ENCODE data around the gene GHR. TPM values are rescaled to one million over a fixed set of nuclear protein-coding genes. Genes with fewer than 3 reads are reported as not detected.

GHR gene
- total RNA-seq, 2 donors from 2014 or later = 0.27 to 1.2 TPM

DNA sequence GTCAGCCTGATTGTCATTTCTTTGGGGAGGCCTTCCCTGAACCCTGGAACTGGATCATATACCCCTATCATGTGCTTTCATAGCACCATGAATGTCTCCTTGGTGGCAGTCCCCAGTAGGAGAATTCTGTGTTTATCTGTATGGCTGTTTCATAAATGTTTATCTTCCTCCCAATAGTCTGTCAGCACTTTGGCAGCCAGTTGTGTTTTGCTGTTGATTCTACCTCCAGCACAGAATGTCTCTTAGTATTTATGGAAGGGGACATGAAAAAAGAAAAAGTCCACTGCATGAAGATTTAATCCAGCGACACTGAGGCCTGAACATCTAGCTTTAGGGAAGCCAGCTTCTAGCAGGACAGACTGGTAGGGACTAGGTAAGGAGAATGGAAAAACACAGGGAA is 38.3 kb downstream of the GHR start:
- Mint-ChIP-seq H3K4me3 (no peak overlapping the region), H3K27ac (no peak overlapping the region), H3K27me3 (ENCODE audit: insufficient read depth) (no peaks in the 10 kb centered on the region), H3K9me3 (no peaks in the 10 kb centered on the region), H3K36me3 (ENCODE audit: low read depth) (no peaks in the 10 kb centered on the region), H3K4me1 (peaks cover 1% of the 10 kb centered on the region)
- H3K9ac ChIP-seq (ENCODE audit: extremely low read depth, low read length, poor library complexity, severe bottlenecking) = no peak overlapping the region
- H3K4me3 ChIP-seq (ENCODE audit: low read length) = no peak overlapping the region
- H3K9me3 ChIP-seq (ENCODE audit: control insufficient read depth, low read length) = no peaks in the 10 kb centered on the region
- DNase-seq = no peak
- 94 to 100% methylated on average over 1 of the region's 1 CpG for WGBS, 2 experiments (ENCODE audit: insufficient coverage in 1 of 2, insufficient read length in 1 of 2)
- no peaks in the 10 kb centered on the region for H3K27me3 ChIP-seq (ENCODE audit: control insufficient read depth, insufficient read depth, low read length, poor library complexity, severe bottlenecking)
- no peak overlapping the region for H3K27ac ChIP-seq (ENCODE audit: low read depth, low read length)
- TF ChIP-seq, protein P1, sequence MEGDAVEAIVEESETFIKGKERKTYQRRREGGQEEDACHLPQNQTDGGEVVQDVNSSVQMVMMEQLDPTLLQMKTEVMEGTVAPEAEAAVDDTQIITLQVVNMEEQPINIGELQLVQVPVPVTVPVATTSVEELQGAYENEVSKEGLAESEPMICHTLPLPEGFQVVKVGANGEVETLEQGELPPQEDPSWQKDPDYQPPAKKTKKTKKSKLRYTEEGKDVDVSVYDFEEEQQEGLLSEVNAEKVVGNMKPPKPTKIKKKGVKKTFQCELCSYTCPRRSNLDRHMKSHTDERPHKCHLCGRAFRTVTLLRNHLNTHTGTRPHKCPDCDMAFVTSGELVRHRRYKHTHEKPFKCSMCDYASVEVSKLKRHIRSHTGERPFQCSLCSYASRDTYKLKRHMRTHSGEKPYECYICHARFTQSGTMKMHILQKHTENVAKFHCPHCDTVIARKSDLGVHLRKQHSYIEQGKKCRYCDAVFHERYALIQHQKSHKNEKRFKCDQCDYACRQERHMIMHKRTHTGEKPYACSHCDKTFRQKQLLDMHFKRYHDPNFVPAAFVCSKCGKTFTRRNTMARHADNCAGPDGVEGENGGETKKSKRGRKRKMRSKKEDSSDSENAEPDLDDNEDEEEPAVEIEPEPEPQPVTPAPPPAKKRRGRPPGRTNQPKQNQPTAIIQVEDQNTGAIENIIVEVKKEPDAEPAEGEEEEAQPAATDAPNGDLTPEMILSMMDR (conservative IDR thresholded peaks at IDR 0.05) = no peak
- no peaks in the 10 kb centered on the region for H3K36me3 ChIP-seq (ENCODE audit: control insufficient read depth, insufficient read depth, low read length)
- H3K4me1 ChIP-seq (ENCODE audit: control insufficient read depth, insufficient read depth, low read length) = no peaks in the 10 kb centered on the region

DNA sequence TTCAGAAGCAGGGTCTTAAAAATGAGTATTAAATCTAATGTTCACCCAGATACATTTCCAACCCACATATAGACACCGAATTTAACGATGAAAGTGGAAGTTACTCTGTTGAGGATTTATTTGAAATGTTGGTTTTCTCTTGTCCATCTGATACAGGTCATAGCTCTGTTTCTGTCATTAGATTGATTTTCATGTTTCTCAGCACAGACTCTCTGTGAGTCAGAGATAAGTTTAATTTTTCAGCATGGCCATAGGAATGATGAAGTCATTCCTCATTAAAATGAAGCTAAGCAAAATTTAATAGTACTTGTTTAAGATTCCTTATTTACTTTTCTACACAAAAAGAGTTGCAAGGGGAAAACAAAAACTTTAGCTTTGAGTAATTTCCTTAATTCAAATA is 38.8 kb downstream of the GHR start:
- TF ChIP-seq, protein P1 (conservative IDR thresholded peaks at IDR 0.05) = no peak
- no peak overlapping the region for H3K27ac ChIP-seq (ENCODE audit: low read depth, low read length)
- no peaks in the 10 kb centered on the region for H3K36me3 ChIP-seq (ENCODE audit: control insufficient read depth, insufficient read depth, low read length)
- H3K4me3 ChIP-seq (ENCODE audit: low read length) = no peak overlapping the region
- H3K27ac Mint-ChIP-seq = no peak overlapping the region
- H3K36me3 Mint-ChIP-seq (ENCODE audit: low read depth) = no peaks in the 10 kb centered on the region
- peaks cover 1% of the 10 kb centered on the region for H3K4me1 Mint-ChIP-seq
- H3K4me3 Mint-ChIP-seq = no peak overlapping the region
- H3K9me3 ChIP-seq (ENCODE audit: control insufficient read depth, low read length) = no peaks in the 10 kb centered on the region
- H3K27me3 Mint-ChIP-seq (ENCODE audit: insufficient read depth) = no peaks in the 10 kb centered on the region
- no peak for DNase-seq
- 95% methylated on average over 2 of the region's 2 CpGs; no CpG with 5 or more reads in 1 of the 2 experiments for WGBS, 2 experiments (ENCODE audit: insufficient coverage in 1 of 2, insufficient read length in 1 of 2)
- no peaks in the 10 kb centered on the region for H3K27me3 ChIP-seq (ENCODE audit: control insufficient read depth, insufficient read depth, low read length, poor library complexity, severe bottlenecking)
- no peaks in the 10 kb centered on the region for H3K9me3 Mint-ChIP-seq
- H3K9ac ChIP-seq (ENCODE audit: extremely low read depth, low read length, poor library complexity, severe bottlenecking) = no peak overlapping the region
- no peaks in the 10 kb centered on the region for H3K4me1 ChIP-seq (ENCODE audit: control insufficient read depth, insufficient read depth, low read length)

DNA sequence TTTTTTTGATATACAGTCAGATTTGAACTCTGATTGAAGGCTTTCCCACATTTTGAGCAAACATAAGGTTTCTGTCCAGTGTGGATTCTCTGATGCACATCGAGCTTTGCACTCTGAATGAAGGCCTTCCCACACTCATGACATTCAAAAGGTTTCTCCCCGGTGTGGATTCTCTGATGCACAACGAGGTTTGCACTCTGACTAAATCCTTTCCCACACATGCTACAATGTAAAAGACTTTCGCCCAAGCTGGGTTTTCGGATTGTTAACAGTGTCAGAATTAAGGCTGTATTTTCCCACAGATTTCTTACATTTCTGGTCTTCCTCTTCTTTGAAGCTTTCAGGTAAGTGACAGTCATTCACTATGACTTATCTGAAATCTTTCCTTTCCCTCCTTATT is 44.3 kb downstream of the GHR start:
- peaks cover 7% of the 10 kb centered on the region for H3K9me3 Mint-ChIP-seq
- no peaks in the 10 kb centered on the region for H3K27me3 ChIP-seq (ENCODE audit: control insufficient read depth, insufficient read depth, low read length, poor library complexity, severe bottlenecking)
- no peaks in the 10 kb centered on the region for H3K9me3 ChIP-seq (ENCODE audit: control insufficient read depth, low read length)
- H3K4me1 Mint-ChIP-seq = no peaks in the 10 kb centered on the region
- DNase-seq = no peak
- no peaks in the 10 kb centered on the region for H3K27me3 Mint-ChIP-seq (ENCODE audit: insufficient read depth)
- H3K27ac Mint-ChIP-seq = no peak overlapping the region
- H3K4me1 ChIP-seq (ENCODE audit: control insufficient read depth, insufficient read depth, low read length) = no peaks in the 10 kb centered on the region
- H3K27ac ChIP-seq (ENCODE audit: low read depth, low read length) = no peak overlapping the region
- H3K4me3 ChIP-seq (ENCODE audit: low read length) = no peak overlapping the region
- no peak overlapping the region for H3K4me3 Mint-ChIP-seq
- H3K36me3 Mint-ChIP-seq (ENCODE audit: low read depth) = no peaks in the 10 kb centered on the region
- no peaks in the 10 kb centered on the region for H3K36me3 ChIP-seq (ENCODE audit: control insufficient read depth, insufficient read depth, low read length)
- TF ChIP-seq, protein P1 (conservative IDR thresholded peaks at IDR 0.05) = no peak
- no peak overlapping the region for H3K9ac ChIP-seq (ENCODE audit: extremely low read depth, low read length, poor library complexity, severe bottlenecking)
- WGBS, 2 experiments (ENCODE audit: insufficient coverage in 1 of 2, insufficient read length in 1 of 2) = 92 to 95% methylated on average over 5 of the region's 5 CpGs
